Activated CD8-positive, alpha-beta memory T cell treated with anti-CD3 and anti-CD28 coated beads, Interleukin-2, amount 10 ng/mL, durations not matched to agents 7 days and 5 days (primary cell): ENCODE results near the gene MXRA7. TPM values are rescaled to one million over a fixed set of nuclear protein-coding genes. Genes with fewer than 3 reads are reported as not detected.

Source experiments
- ATAC-seq: fragments of 150-1000 bp; cut with Tn5 transposase; one replicate; pipeline ENCODE4 v1.10.0; 2021; ENCODE audit warnings: moderate library complexity
- CTCF ChIA-PET: fragments of 350-600 bp; sonication (Branson Sonifier 250); formaldehyde crosslinking; loops from one replicate; lab custom pipeline; 2021; ENCODE audit warnings: antibody characterized with exemption; lab: Charles Lee
- DNase-seq: peaks from one replicate; pipeline ENCODE4 v3.0.0-alpha.2; 2020
- H3K27ac Mint-ChIP-seq: one replicate; pipeline ENCODE4 v1.8.0; 2021; ENCODE audit warnings: mild to moderate bottlenecking, mixed read lengths
- H3K27me3 Mint-ChIP-seq: one replicate; pipeline ENCODE4 v1.8.0; 2021; ENCODE audit warnings: mixed read lengths
- H3K36me3 Mint-ChIP-seq: one replicate; pipeline ENCODE4 v1.8.0; 2021; ENCODE audit warnings: mild to moderate bottlenecking, mixed read lengths
- H3K4me1 Mint-ChIP-seq: one replicate; pipeline ENCODE4 v1.8.0; 2021; ENCODE audit warnings: mixed read lengths
- H3K4me3 Mint-ChIP-seq: one replicate; pipeline ENCODE4 v1.8.0; 2021; ENCODE audit warnings: mild to moderate bottlenecking, moderate library complexity, mixed read lengths
- H3K9me3 Mint-ChIP-seq: one replicate; pipeline ENCODE4 v1.8.0; 2022; ENCODE audit warnings: low read depth, mixed read lengths
- total RNA-seq, 2 experiments: library from RNA; stranded (reverse); gene quantifications; one replicate each; pipeline ENCODE4 v1.2.3, GENCODE V29; 2021

Gene MXRA7
- total RNA-seq, 2 experiments from 2014 or later: 29.8 to 32.0 TPM

GRCh38 chr17:76683921-76684745 lies 26.6 kb downstream of the MXRA7 start:
- Mint-ChIP-seq H3K36me3 (no peaks in the 10 kb centered on the region), H3K4me3 (no peak overlapping the region), H3K4me1 (peaks cover 12% of the 10 kb centered on the region), H3K27ac (no peak overlapping the region), H3K27me3 (no peaks in the 10 kb centered on the region), H3K9me3 (no peaks in the 10 kb centered on the region)
- CTCF ChIA-PET: interaction anchor here (0.8 to 4.1 kb wide), 4 partner anchors 29 to 161 kb away, joined by 3 to 50 read pairs (median 22); partner anchors contain the start of gene MXRA7
- no peak for ATAC-seq
- no peak for DNase-seq

GRCh38 chr17:76683011-76683755 lies 27.6 kb downstream of the MXRA7 start:
- no peaks in the 10 kb centered on the region for H3K27me3 Mint-ChIP-seq

GRCh38 chr17:76682296-76682695 lies 28.5 kb downstream of the MXRA7 start:
- ATAC-seq (no peak), DNase-seq (no peak)
- Mint-ChIP-seq H3K9me3 (no peaks in the 10 kb centered on the region), H3K27ac (no peak overlapping the region), H3K27me3 (no peaks in the 10 kb centered on the region), H3K4me1 (peaks cover 12% of the 10 kb centered on the region), H3K36me3 (no peaks in the 10 kb centered on the region), H3K4me3 (no peak overlapping the region)
- CTCF ChIA-PET: interaction anchor here (1.1 to 4.1 kb wide), 15 partner anchors 8 to 160 kb away, joined by 3 to 50 read pairs (median 9); partner anchors contain the start of gene MXRA7

More at GRCh38 chr17:76683011-76683755, 27.6 kb downstream of the MXRA7 start:
- Mint-ChIP-seq H3K36me3 (no peaks in the 10 kb centered on the region), H3K27ac (no peak overlapping the region), H3K4me3 (no peak overlapping the region), H3K9me3 (no peaks in the 10 kb centered on the region), H3K4me1 (peaks cover 12% of the 10 kb centered on the region)
- CTCF ChIA-PET: interaction anchor here (1.3 to 4.1 kb wide), 5 partner anchors 30 to 160 kb away, joined by 3 to 50 read pairs (median 40); partner anchors contain the start of gene MXRA7
- DNase-seq: no peak
- ATAC-seq: no peak

- peak; percentile 70 for ATAC-seq
- no peak overlapping the region for H3K4me3 Mint-ChIP-seq
Measured at GRCh38 chr17:76681222-76682137, 29.3 kb downstream of the MXRA7 start.

GRCh38 chr17:76679239-76679638 lies 31.5 kb downstream of the MXRA7 start:
- CTCF ChIA-PET: interaction anchor here (1.0 to 2.7 kb wide), 2 partner anchors 18 to 156 kb away, joined by 4 to 12 read pairs; no protein-coding TSS in a partner anchor
- Mint-ChIP-seq H3K27ac (no peak overlapping the region), H3K9me3 (no peaks in the 10 kb centered on the region), H3K36me3 (no peaks in the 10 kb centered on the region), H3K4me3 (no peak overlapping the region), H3K27me3 (no peaks in the 10 kb centered on the region), H3K4me1 (peaks cover 12% of the 10 kb centered on the region)
- ATAC-seq (no peak), DNase-seq (no peak)

More at GRCh38 chr17:76681222-76682137, 29.3 kb downstream of the MXRA7 start:
- H3K27me3 Mint-ChIP-seq: no peaks in the 10 kb centered on the region
- no peaks in the 10 kb centered on the region for H3K36me3 Mint-ChIP-seq
- no peaks in the 10 kb centered on the region for H3K9me3 Mint-ChIP-seq
- peak; percentile 82 for DNase-seq
- CTCF ChIA-PET: interaction anchor here (0.6 to 4.1 kb wide), 29 partner anchors 9 to 283 kb away, joined by 3 to 50 read pairs (median 5); partner anchors contain the start of gene MXRA7
- no peak overlapping the region for H3K27ac Mint-ChIP-seq
- H3K4me1 Mint-ChIP-seq: peaks cover 12% of the 10 kb centered on the region

GRCh38 chr17:76678330-76678729 lies 32.4 kb downstream of the MXRA7 start:
- peak; percentile 83 for ATAC-seq
- Mint-ChIP-seq H3K4me3 (no peak overlapping the region), H3K27me3 (no peaks in the 10 kb centered on the region), H3K36me3 (no peaks in the 10 kb centered on the region), H3K27ac (no peak overlapping the region), H3K9me3 (no peaks in the 10 kb centered on the region), H3K4me1 (peaks cover 13% of the 10 kb centered on the region)
- CTCF ChIA-PET: interaction anchor here (1.0 to 2.7 kb wide), 4 partner anchors 19 to 155 kb away, joined by 4 to 12 read pairs (median 6); no protein-coding TSS in a partner anchor
- peak; percentile 73 for DNase-seq

GRCh38 chr17:76677406-76677805 lies 33.4 kb downstream of the MXRA7 start:
- no peaks in the 10 kb centered on the region for H3K27me3 Mint-ChIP-seq
- peaks cover 2% of the 10 kb centered on the region for H3K36me3 Mint-ChIP-seq
- no peak for ATAC-seq
- H3K9me3 Mint-ChIP-seq: no peaks in the 10 kb centered on the region
- peaks cover 16% of the 10 kb centered on the region for H3K4me1 Mint-ChIP-seq
- no peak overlapping the region for H3K4me3 Mint-ChIP-seq
- H3K27ac Mint-ChIP-seq: no peak overlapping the region
- CTCF ChIA-PET: interaction anchor here (0.6 to 2.7 kb wide), 5 partner anchors 37 to 478 kb away, joined by 3 to 12 read pairs (median 4); no protein-coding TSS in a partner anchor
- no peak for DNase-seq

GRCh38 chr17:76676629-76677028 lies 34.1 kb downstream of the MXRA7 start:
- no peak for ATAC-seq
- CTCF ChIA-PET: interaction anchor here (0.6 to 1.8 kb wide), 2 partner anchors 37 to 53 kb away, joined by 3 to 9 read pairs; no protein-coding TSS in a partner anchor

GRCh38 chr17:76675648-76676047 lies 35.1 kb downstream of the MXRA7 start:
- H3K27ac Mint-ChIP-seq: no peak overlapping the region

More at GRCh38 chr17:76676629-76677028, 34.1 kb downstream of the MXRA7 start:
- H3K27ac Mint-ChIP-seq: no peak overlapping the region
- DNase-seq: no peak
- peaks cover 2% of the 10 kb centered on the region for H3K36me3 Mint-ChIP-seq
- H3K4me3 Mint-ChIP-seq: no peak overlapping the region
- H3K4me1 Mint-ChIP-seq: peaks cover 16% of the 10 kb centered on the region
- no peaks in the 10 kb centered on the region for H3K27me3 Mint-ChIP-seq
- H3K9me3 Mint-ChIP-seq: no peaks in the 10 kb centered on the region

GRCh38 chr17:76674600-76674999 lies 36.2 kb downstream of the MXRA7 start:
- peaks cover 2% of the 10 kb centered on the region for H3K36me3 Mint-ChIP-seq
- DNase-seq (no peak), ATAC-seq (no peak)
- CTCF ChIA-PET: no interaction called here
- H3K27ac Mint-ChIP-seq: no peak overlapping the region
- H3K9me3 Mint-ChIP-seq: no peaks in the 10 kb centered on the region
- H3K4me1 Mint-ChIP-seq: peaks cover 26% of the 10 kb centered on the region
- H3K27me3 Mint-ChIP-seq: no peaks in the 10 kb centered on the region
- H3K4me3 Mint-ChIP-seq: no peak overlapping the region

More at GRCh38 chr17:76675648-76676047, 35.1 kb downstream of the MXRA7 start:
- Mint-ChIP-seq H3K27me3 (no peaks in the 10 kb centered on the region), H3K4me3 (no peak overlapping the region), H3K9me3 (no peaks in the 10 kb centered on the region), H3K36me3 (peaks cover 2% of the 10 kb centered on the region), H3K4me1 (peaks cover 21% of the 10 kb centered on the region)
- CTCF ChIA-PET: no interaction called here
- no peak for ATAC-seq
- DNase-seq: no peak

GRCh38 chr17:76673729-76674128 lies 37.0 kb downstream of the MXRA7 start:
- no peak for DNase-seq
- ATAC-seq: no peak
- no peak overlapping the region for H3K4me3 Mint-ChIP-seq
- H3K4me1 Mint-ChIP-seq: peaks cover 26% of the 10 kb centered on the region
- CTCF ChIA-PET: no interaction called here
- H3K36me3 Mint-ChIP-seq: peaks cover 2% of the 10 kb centered on the region
- no peaks in the 10 kb centered on the region for H3K27me3 Mint-ChIP-seq
- H3K27ac Mint-ChIP-seq: no peak overlapping the region
- H3K9me3 Mint-ChIP-seq: no peaks in the 10 kb centered on the region

GRCh38 chr17:76672892-76673291 lies 37.9 kb downstream of the MXRA7 start:
- H3K27me3 Mint-ChIP-seq: no peaks in the 10 kb centered on the region
- H3K4me1 Mint-ChIP-seq: peaks cover 26% of the 10 kb centered on the region
- peaks cover 2% of the 10 kb centered on the region for H3K36me3 Mint-ChIP-seq
- DNase-seq (no peak), ATAC-seq (no peak)
- peak overlapping the region; percentile 90 for H3K4me3 Mint-ChIP-seq
- H3K9me3 Mint-ChIP-seq: no peaks in the 10 kb centered on the region
- peak overlapping the region; percentile 88 for H3K27ac Mint-ChIP-seq
- CTCF ChIA-PET: interaction anchor here (2.2 to 3.0 kb wide), 3 partner anchors 9 to 150 kb away, joined by 7 to 17 read pairs (median 11); no protein-coding TSS in a partner anchor
